Fibroblast of lung (primary cell): ENCODE measurements around the gene RNU1-2. TPM values are rescaled to one million over a fixed set of nuclear protein-coding genes. Genes with fewer than 3 reads are reported as not detected.
A peak's percentile ranks its signal among the peaks of the same experiment; 100 is the strongest.
"Not testable (repeated sequence)": the region's sequence is repeated elsewhere in the genome, so short reads cannot be mapped to it uniquely, and the experiment has no call there.

ENCODE experiments used
- DNase-seq, 2 donors: peaks; one replicate each; pipeline versions ENCODE4 v3.0.0 to v3.0.0-alpha.2; 2010; ENCODE audit warnings: low read depth in 2 of 2
- H2AFZ ChIP-seq: 2 replicates; pipeline ENCODE4 v1.5.1; 2012; ENCODE audit warnings: low read length, control low read depth, inconsistent platforms
- H3K27ac ChIP-seq: 2 replicates; pipeline ENCODE4 v1.5.1; 2011; ENCODE audit warnings: low read length, control low read depth; ENCODE audit not compliant: insufficient read depth
- H3K27me3 ChIP-seq: 2 replicates; pipeline ENCODE4 v1.5.1; 2011; ENCODE audit warnings: mild to moderate bottlenecking, low read length; ENCODE audit not compliant: control insufficient read depth, insufficient read depth
- H3K36me3 ChIP-seq: 2 replicates; pipeline ENCODE4 v1.5.1; 2011; ENCODE audit warnings: low read length; ENCODE audit not compliant: control insufficient read depth, insufficient read depth
- H3K4me1 ChIP-seq: 2 replicates; pipeline ENCODE4 v1.5.1; 2011; ENCODE audit warnings: low read length; ENCODE audit not compliant: control insufficient read depth, insufficient read depth; ENCODE audit errors: extremely low read depth
- H3K4me2 ChIP-seq: 2 replicates; pipeline ENCODE4 v1.5.1; 2011; ENCODE audit warnings: low read length, control low read depth; ENCODE audit not compliant: insufficient read depth; ENCODE audit errors: extremely low read depth
- H3K4me3 ChIP-seq, 4 experiments: fragments of 200-600 bp in 1 of 4; sonication (generic) in 1 of 4; replicated peaks in 1 of 4; 2 replicates each; pipeline ENCODE4 v1.5.1; 2011 to 2016; ENCODE audit warnings: low read length in 4 of 4, low read depth in 3 of 4, mild to moderate bottlenecking in 3 of 4, control low read depth in 2 of 4, inconsistent platforms in 1 of 4, mixed read lengths in 1 of 4; ENCODE audit not compliant: insufficient read depth in 1 of 4; ENCODE audit errors: control extremely low read depth in 1 of 4
- H3K79me2 ChIP-seq: 2 replicates; pipeline ENCODE4 v1.5.1; 2012; ENCODE audit warnings: mild to moderate bottlenecking, low read length, inconsistent platforms; ENCODE audit not compliant: control insufficient read depth, insufficient read depth
- H3K9ac ChIP-seq: 2 replicates; pipeline ENCODE4 v1.5.1; 2011; ENCODE audit warnings: mild to moderate bottlenecking, low read length, control low read depth; ENCODE audit not compliant: insufficient read depth
- H3K9me3 ChIP-seq: 2 replicates; pipeline ENCODE4 v1.5.1; 2012; ENCODE audit warnings: low read depth, low read length; ENCODE audit not compliant: control insufficient read depth, insufficient read depth
- H4K20me1 ChIP-seq: 2 replicates; pipeline ENCODE4 v1.5.1; 2011; ENCODE audit warnings: low read length; ENCODE audit not compliant: control insufficient read depth, insufficient read depth; ENCODE audit errors: extremely low read depth
- EZH2 ChIP-seq: IDR thresholded peaks from 2 replicates; pipeline ENCODE4 v1.5.1; 2012; ENCODE audit warnings: low read length, control low read depth, mild to moderate bottlenecking; ENCODE audit errors: missing control alignments
- polyA plus RNA-seq, 2 donors: library from polyadenylated mRNA; depleted of rRNA in 1 of 2; stranded (reverse) in 1 of 2; unstranded in 1 of 2; fragments of >200 nt; gene quantifications; 2 replicates each; pipeline ENCODE4 v1.2.1, GENCODE V29; 2011 to 2012; ENCODE audit warnings: missing spikeins in 1 of 2
- total RNA-seq: library from RNA; depleted of rRNA; stranded (reverse); fragments of >200 nt; gene quantifications from 2 replicates; pipeline ENCODE4 v1.2.1, GENCODE V29; 2014
- TF ChIP-seq, protein P1 (sequence below), 2 donors: IDR thresholded peaks in 1 of 2; conservative IDR thresholded peaks in 1 of 2; 1 replicate in 1 of 2; 2 replicates in 1 of 2; pipeline ENCODE4 v1.5.1; 2011 to 2012; ENCODE audit warnings: low read length in 2 of 2, control low read depth in 1 of 2, inconsistent platforms in 1 of 2, low read depth in 1 of 2, mild to moderate bottlenecking in 1 of 2

Gene RNU1-2
- total and polyA plus RNA-seq, 2 donors (not counting 1 experiment from before 2014, with no cell fraction given), result 3,997 TPM; not detected in 1

DNA sequence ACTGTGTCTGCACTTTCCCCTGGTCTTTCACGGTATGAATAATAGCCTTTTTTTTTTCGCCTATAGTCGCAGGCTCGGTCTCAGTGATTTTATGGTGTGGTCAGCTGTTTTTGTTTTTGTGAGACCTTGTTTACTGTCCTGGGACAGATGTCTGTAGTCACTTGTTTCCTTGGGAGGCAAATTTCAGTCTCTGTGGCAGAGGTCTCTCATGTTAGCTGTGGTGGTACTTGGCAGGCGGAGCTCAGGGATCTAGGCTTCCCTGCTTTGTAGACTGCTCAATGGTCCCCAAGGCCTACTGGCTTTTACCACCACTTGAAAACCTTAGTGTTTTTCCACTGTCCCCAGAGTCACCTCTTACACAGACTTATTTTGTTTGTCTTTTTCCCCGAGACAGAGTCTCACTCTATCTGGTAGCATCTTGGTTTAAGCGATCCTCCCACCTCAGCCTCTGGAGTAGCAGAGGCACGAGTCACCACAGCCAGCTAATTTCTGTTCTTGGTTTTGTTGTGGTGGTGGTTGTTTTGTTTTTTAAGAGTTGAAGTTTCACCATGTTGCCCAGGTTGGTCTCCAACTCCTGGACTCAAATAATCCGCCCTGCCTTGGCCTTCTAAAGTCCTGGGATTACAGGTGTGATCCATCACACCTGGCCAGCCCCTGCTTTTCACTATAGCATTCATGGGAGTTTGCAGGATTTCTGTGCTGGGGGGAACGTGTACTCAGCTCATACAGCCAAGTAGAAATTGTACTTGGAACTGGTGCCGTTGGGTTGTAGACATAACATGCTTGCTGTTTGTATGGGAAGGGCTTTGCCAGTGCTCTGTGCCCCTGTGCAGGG is 10.3 kb downstream of the RNU1-2 start:
- no peak for TF ChIP-seq EZH2
- TF ChIP-seq, protein P1, sequence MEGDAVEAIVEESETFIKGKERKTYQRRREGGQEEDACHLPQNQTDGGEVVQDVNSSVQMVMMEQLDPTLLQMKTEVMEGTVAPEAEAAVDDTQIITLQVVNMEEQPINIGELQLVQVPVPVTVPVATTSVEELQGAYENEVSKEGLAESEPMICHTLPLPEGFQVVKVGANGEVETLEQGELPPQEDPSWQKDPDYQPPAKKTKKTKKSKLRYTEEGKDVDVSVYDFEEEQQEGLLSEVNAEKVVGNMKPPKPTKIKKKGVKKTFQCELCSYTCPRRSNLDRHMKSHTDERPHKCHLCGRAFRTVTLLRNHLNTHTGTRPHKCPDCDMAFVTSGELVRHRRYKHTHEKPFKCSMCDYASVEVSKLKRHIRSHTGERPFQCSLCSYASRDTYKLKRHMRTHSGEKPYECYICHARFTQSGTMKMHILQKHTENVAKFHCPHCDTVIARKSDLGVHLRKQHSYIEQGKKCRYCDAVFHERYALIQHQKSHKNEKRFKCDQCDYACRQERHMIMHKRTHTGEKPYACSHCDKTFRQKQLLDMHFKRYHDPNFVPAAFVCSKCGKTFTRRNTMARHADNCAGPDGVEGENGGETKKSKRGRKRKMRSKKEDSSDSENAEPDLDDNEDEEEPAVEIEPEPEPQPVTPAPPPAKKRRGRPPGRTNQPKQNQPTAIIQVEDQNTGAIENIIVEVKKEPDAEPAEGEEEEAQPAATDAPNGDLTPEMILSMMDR (conservative IDR thresholded peaks at IDR 0.05 in 1 of 2, IDR thresholded peaks at IDR 0.05 in 1 of 2; ENCODE audit: low read depth in 1 of 2, low read length in 2 of 2), result no peak

DNA sequence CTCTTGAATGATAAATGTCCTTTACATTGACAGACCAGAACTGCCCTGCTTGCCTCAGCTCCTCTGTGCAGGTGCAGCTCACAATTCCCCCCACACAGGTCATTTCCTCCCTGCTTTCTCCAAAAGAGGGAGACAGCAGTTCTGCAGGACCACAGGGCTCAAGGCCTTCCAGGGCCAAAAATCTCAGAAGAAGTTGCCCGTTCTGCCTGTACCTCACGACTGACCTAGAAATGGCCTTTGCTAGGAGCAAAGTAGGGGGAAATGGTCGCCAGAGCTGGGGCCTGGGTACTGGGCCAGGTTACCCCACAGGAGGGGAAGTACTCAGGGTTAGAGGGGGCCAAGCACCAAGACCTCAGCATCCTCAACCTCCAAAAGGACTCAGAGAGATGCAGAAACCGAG is 11.1 kb downstream of the RNU1-2 start:
- H3K4me2 ChIP-seq, result no peak overlapping the region
- no peak overlapping the region for H3K27ac ChIP-seq
- H4K20me1 ChIP-seq, result no peaks in the 10 kb centered on the region
- H3K79me2 ChIP-seq, result no peaks in the 10 kb centered on the region
- peaks cover 11% of the 10 kb centered on the region for H3K4me1 ChIP-seq
- no peak for TF ChIP-seq EZH2
- no peak overlapping the region for H3K4me3 ChIP-seq
- H3K27me3 ChIP-seq, result no peaks in the 10 kb centered on the region
- H2AFZ ChIP-seq, result no peak overlapping the region
- no peak overlapping the region for H3K9ac ChIP-seq
- no peaks in the 10 kb centered on the region for H3K36me3 ChIP-seq
- DNase-seq, result no peak
- no peaks in the 10 kb centered on the region for H3K9me3 ChIP-seq

More for the DNA sequence above, 10.3 kb downstream of the RNU1-2 start:
- H3K36me3 ChIP-seq, result no peaks in the 10 kb centered on the region
- peak overlapping the region; percentile 52 for H3K4me2 ChIP-seq
- H3K9me3 ChIP-seq, result no peaks in the 10 kb centered on the region
- H3K79me2 ChIP-seq, result no peaks in the 10 kb centered on the region
- H2AFZ ChIP-seq, result no peak overlapping the region
- no peaks in the 10 kb centered on the region for H3K27me3 ChIP-seq
- peak in 1 of 2 donors; percentile 40 for DNase-seq
- H3K4me3 ChIP-seq, result no peak overlapping the region
- no peaks in the 10 kb centered on the region for H4K20me1 ChIP-seq
- H3K9ac ChIP-seq, result no peak overlapping the region
- H3K27ac ChIP-seq, result peak overlapping the region; percentile 100
- H3K4me1 ChIP-seq, result peaks cover 11% of the 10 kb centered on the region

DNA sequence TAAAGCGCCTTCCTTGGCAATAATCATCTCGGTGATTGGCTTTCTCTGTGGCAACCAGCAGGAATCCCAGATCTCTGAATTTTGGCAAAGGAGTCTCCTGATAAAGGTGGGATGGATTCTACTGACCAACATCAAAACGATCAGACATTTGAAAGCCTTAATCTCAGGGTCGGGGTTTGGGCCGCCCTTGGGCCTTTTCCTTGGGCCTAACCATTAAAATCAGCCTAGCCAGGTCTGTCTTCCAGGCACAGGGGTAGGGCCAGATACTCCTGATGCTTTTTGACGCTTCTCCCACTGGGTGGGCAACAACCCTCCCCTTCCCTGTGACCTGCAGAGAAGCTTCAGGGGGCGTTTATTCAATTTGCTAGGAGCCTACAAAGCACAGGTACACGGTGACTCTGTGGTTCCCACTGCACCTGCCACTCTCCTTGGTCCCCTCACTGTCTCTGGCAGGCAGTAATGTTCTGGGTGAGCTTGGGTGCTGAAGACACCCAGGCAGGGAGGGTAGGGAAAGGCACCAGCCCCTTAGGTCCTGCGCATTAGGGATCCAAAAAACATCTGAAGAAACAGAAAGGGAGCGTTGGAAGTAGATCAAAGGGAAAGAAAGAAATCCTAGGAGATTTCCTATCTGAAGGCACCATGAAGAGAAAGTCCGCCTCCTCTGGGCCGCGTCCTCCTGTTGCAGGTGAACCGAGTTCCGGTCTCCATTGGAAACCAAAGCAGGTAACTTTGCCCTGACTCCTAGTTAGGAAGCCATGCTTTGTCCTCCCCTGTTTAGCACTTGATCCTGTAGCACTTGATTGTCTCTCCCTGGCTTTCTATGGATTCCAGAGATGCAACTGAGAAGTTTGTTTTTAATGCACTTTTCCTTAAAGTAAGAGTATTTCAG is 12.3 kb downstream of the RNU1-2 start:
- Histone ChIP-seq H3K27me3 (no peaks in the 10 kb centered on the region), H3K79me2 (no peaks in the 10 kb centered on the region), H3K4me1 (peaks cover 11% of the 10 kb centered on the region), H3K27ac (no peak overlapping the region), H2AFZ (no peak overlapping the region), H3K9ac (no peak overlapping the region), H3K4me2 (no peak overlapping the region), H4K20me1 (no peaks in the 10 kb centered on the region), H3K4me3 (no peak overlapping the region), H3K36me3 (no peaks in the 10 kb centered on the region), H3K9me3 (no peaks in the 10 kb centered on the region)
- TF ChIP-seq, protein P1 (conservative IDR thresholded peaks at IDR 0.05 in 1 of 2, IDR thresholded peaks at IDR 0.05 in 1 of 2; ENCODE audit: low read depth in 1 of 2, low read length in 2 of 2), result no peak
- no peak for TF ChIP-seq EZH2
- no peak for DNase-seq

DNA sequence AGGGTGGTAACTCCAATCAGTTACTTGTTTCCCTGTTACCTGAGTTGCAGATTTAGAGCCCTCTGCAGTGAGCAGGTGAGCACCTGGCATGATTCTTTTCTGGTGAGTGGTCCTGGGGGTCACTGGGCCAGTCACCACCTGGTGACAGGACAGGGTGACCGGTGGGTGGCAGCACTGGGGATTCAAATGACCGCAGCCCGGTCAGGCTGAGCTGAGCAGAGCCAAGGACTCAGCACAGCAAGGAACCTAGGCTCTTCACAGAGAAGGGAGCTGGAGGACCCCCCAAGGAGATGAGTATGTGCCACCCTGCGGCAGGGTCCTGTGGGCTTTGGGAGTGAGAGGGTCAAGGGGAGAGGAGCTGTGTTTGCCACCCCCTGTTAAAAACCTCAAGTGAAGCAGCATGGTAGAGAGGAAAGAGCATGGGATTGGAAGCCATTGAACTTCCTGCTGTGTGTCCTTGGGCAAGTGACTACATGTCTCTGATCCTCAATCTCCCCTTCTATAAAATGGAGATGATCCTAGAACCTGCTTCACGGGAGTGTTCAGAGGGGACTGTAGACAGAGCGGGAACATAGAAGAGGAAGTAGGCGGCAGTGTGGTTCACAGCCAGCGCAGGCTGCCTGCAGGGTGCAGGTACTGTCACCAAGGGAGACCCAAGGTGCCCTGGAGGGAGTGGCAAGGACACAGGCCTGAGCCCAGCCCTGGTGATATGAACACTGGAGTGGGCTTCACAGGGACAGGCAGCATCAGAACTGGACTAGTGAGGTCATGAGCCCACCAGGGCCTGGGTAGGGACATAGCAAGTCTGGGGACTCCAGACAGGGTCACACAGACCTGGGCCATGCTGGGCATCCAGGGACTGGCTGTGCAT is 16.3 kb downstream of the RNU1-2 start:
- H3K4me3 ChIP-seq, H3K9me3 ChIP-seq, H3K4me1 ChIP-seq, H3K79me2 ChIP-seq, H3K27me3 ChIP-seq, H2AFZ ChIP-seq, H3K9ac ChIP-seq, H3K27ac ChIP-seq, DNase-seq, H3K36me3 ChIP-seq, H4K20me1 ChIP-seq, H3K4me2 ChIP-seq: not testable (repeated sequence)
